Smooth muscle cell (in vitro differentiated cells): Measurements from ENCODE around the gene IRAK4. TPM values are rescaled to one million over a fixed set of nuclear protein-coding genes. Genes with fewer than 3 reads are reported as not detected.

Experiments
- DNase-seq: peaks from one replicate; lab custom pipeline; 2025; ENCODE audit not compliant: unreplicated experiment; lab: John Stamatoyannopoulos, UW
- H2AFZ ChIP-seq: fragments of 200-600 bp; sonication (generic); 2 replicates; pipeline ENCODE4 v1.6.0; 2016; ENCODE audit warnings: antibody characterized with exemption, low read depth, mild to moderate bottlenecking
- H3F3A ChIP-seq: fragments of 200-600 bp; sonication (generic); 2 replicates; pipeline ENCODE4 v1.6.0; 2017; ENCODE audit warnings: antibody characterized with exemption, low read depth
- H3K27ac ChIP-seq: fragments of 200-600 bp; sonication (generic); 2 replicates; pipeline ENCODE4 v1.5.1; 2016; ENCODE audit warnings: low read depth, mild to moderate bottlenecking
- H3K27me3 ChIP-seq: fragments of 200-600 bp; sonication (generic); 2 replicates; pipeline ENCODE4 v1.6.1; 2016; ENCODE audit warnings: low read depth, mild to moderate bottlenecking
- H3K36me3 ChIP-seq: fragments of 200-600 bp; sonication (generic); 2 replicates; pipeline ENCODE4 v1.5.1; 2016; ENCODE audit warnings: low read depth
- H3K4me1 ChIP-seq: fragments of 200-600 bp; sonication (generic); 2 replicates; pipeline ENCODE4 v1.5.1; 2016; ENCODE audit warnings: low read depth
- H3K4me2 ChIP-seq: fragments of 200-600 bp; sonication (generic); 2 replicates; pipeline ENCODE4 v1.6.0; 2016; ENCODE audit warnings: mild to moderate bottlenecking
- H3K4me3 ChIP-seq: fragments of 200-600 bp; sonication (generic); 2 replicates; pipeline ENCODE4 v1.5.1; 2016; ENCODE audit warnings: mild to moderate bottlenecking
- H3K79me2 ChIP-seq: fragments of 200-600 bp; sonication (generic); 2 replicates; pipeline ENCODE4 v1.6.0; 2016; ENCODE audit warnings: low read depth, mild to moderate bottlenecking
- H3K9ac ChIP-seq: fragments of 200-600 bp; sonication (generic); 2 replicates; pipeline ENCODE4 v1.6.0; 2016; ENCODE audit warnings: low read depth
- H3K9me3 ChIP-seq: fragments of 200-600 bp; sonication (generic); replicated peaks from 2 replicates; pipeline ENCODE4 v1.5.1; 2016; ENCODE audit warnings: low read depth
- H4K20me1 ChIP-seq: fragments of 200-600 bp; sonication (generic); 2 replicates; pipeline ENCODE4 v1.6.0; 2016; ENCODE audit warnings: low read depth
- WGBS: methylation state at CpG from one replicate; pipeline ENCODE4 v1.1.7; 2016; ENCODE audit warnings: low lambda C conversion rate; 5-methylcytosine and 5-hydroxymethylcytosine counted together
- polyA plus RNA-seq: library from polyadenylated mRNA; unstranded; fragments of >200 nt; fragmentation: Nextera tagmentation; extraction: Ambion mirVana; gene quantifications from 2 replicates; pipeline ENCODE4 v1.2.1, GENCODE V29; 2016
- total RNA-seq: library from RNA; depleted of rRNA; stranded (reverse); fragments of >200 nt; gene quantifications from 2 replicates; pipeline ENCODE4 v1.2.3, GENCODE V29; 2014
- TF ChIP-seq, protein P1 (sequence below): fragments of 200-600 bp; sonication (generic); IDR thresholded peaks from 2 replicates; pipeline ENCODE4 v1.5.1; 2017; ENCODE audit warnings: borderline replicate concordance, mild to moderate bottlenecking, antibody characterized with exemption; ENCODE audit not compliant: insufficient read depth, poor library complexity, severe bottlenecking

The IRAK4 gene
- total RNA-seq = 22.5 and 42.8 TPM in 2 replicates
- 7.0 and 9.2 TPM in 2 replicates for polyA plus RNA-seq

DNA sequence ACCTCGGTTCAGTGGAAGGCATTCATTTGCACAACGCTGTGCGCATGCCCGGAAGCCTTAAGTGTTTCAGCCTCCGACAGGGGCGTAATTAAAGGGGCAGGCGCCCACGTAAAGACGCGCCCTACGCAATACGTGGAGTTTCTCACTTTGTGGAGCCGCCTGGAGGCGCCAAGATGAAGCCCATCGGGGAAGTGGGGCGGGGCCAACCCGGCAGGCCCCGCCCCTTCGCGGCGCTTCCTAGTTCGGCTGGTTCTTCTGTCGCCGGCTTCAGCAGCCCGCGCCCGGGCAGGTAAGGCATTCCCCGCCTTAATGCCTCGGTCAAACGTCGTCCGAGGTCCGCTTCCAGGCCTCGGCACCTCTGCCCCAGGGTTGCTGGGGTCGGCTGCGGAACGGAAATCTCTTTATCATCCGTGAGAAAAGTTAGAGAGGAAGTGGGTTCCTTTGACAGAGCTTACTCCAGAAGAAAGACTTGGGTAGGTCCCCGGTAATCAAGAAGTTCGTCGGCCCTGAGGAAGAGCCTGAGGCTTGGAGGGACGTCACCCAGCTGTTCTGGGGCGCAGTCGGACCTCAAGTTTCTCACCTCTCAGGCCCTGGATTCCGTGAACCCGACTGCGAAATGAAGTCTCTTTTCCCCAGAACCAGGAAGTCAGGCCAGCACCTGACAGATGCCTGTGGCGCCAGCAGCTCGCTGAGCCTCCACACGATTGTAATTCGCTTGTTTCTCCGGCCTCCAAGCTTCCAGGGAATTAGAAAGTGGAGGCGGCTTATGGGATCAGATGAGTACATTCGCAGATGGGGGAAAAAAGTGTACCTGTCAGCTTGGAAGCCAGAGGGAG, at the start of gene IRAK4, which contains the start of gene PUS7L:
Gene IRAK4, plus strand, starts transcription at position 224 of the 836 bp plus-strand sequence. CDS start 9,161 bp downstream, outside the sequence.
Gene PUS7L, minus strand, starts transcription at position 63 of the 836 bp plus-strand sequence. CDS start 3,545 bp downstream, outside the sequence.
- no peaks in the 10 kb centered on the region for H3F3A ChIP-seq
- peak within 1 kb of the TSS; percentile 81 for H3K27ac ChIP-seq
- 3% methylated on average over 54 of the region's 54 CpGs for WGBS
- H4K20me1 ChIP-seq = no peaks in the 10 kb centered on the region
- peaks cover 29% of the 10 kb centered on the region for H3K4me1 ChIP-seq
- H3K9ac ChIP-seq = peak within 1 kb of the TSS; percentile 52
- H3K36me3 ChIP-seq = peaks cover 8% of the 10 kb centered on the region
- H2AFZ ChIP-seq = peak within 1 kb of the TSS; percentile 99
- DNase-seq = peak; percentile 67
- TF ChIP-seq, protein P1, sequence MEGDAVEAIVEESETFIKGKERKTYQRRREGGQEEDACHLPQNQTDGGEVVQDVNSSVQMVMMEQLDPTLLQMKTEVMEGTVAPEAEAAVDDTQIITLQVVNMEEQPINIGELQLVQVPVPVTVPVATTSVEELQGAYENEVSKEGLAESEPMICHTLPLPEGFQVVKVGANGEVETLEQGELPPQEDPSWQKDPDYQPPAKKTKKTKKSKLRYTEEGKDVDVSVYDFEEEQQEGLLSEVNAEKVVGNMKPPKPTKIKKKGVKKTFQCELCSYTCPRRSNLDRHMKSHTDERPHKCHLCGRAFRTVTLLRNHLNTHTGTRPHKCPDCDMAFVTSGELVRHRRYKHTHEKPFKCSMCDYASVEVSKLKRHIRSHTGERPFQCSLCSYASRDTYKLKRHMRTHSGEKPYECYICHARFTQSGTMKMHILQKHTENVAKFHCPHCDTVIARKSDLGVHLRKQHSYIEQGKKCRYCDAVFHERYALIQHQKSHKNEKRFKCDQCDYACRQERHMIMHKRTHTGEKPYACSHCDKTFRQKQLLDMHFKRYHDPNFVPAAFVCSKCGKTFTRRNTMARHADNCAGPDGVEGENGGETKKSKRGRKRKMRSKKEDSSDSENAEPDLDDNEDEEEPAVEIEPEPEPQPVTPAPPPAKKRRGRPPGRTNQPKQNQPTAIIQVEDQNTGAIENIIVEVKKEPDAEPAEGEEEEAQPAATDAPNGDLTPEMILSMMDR = peak; percentile 32
- H3K4me3 ChIP-seq = peak within 1 kb of the TSS; percentile 83
- H3K4me2 ChIP-seq = peak within 1 kb of the TSS; percentile 96
- H3K79me2 ChIP-seq = peaks cover 41% of the 10 kb centered on the region
- no peaks in the 10 kb centered on the region for H3K27me3 ChIP-seq
- H3K9me3 ChIP-seq = no peaks in the 10 kb centered on the region

DNA sequence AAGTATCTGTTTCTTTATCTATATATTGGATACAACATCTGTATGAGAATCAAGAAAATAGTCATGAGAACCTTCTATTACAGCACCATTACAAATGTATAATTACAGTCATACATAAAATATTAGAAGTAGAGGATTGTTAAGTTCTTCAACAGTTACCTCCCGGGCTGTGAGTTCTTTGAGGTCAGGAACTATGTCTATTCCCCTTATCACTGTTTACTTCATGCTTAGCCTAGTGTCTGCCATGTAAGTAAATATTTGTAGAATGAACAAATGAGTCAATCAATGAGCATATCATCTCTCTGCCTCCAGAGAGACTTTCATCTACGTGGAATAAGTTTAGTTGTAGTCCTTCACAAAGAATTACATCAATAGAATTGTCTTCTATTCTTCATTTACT, 47.4 kb upstream of the IRAK4 start:
- H4K20me1 ChIP-seq = no peaks in the 10 kb centered on the region
- DNase-seq = no peak
- no peak overlapping the region for H2AFZ ChIP-seq
- no peaks in the 10 kb centered on the region for H3K27me3 ChIP-seq
- TF ChIP-seq, protein P1 = no peak
- WGBS = 45% methylated on average over 2 of the region's 2 CpGs
- no peak overlapping the region for H3K4me3 ChIP-seq
- H3K79me2 ChIP-seq = no peaks in the 10 kb centered on the region
- peaks cover 5% of the 10 kb centered on the region for H3K9me3 ChIP-seq
- no peaks in the 10 kb centered on the region for H3K36me3 ChIP-seq
- no peak overlapping the region for H3K4me2 ChIP-seq
- no peak overlapping the region for H3K9ac ChIP-seq
- no peaks in the 10 kb centered on the region for H3F3A ChIP-seq
- H3K4me1 ChIP-seq = no peaks in the 10 kb centered on the region
- H3K27ac ChIP-seq = no peak overlapping the region

DNA sequence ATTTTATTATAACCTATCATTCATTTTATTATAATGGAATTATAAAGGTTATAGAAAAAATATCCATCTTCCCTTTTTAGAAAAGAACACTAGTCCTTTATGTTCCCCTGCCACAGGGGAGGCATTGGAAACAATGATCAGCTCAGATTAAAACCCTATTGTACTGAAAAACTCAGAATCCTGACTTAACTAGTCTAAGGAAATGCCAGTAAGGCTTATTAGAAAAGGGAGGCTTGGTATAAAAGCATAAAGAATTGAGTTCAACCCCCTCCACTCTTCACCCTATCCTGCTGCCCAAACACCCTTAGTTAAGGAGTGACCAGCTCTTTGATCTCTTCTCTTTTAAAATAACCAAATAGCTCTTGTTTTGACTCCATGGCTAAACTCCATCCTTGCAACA, 36.1 kb upstream of the IRAK4 start:
- H3K4me1 ChIP-seq = peaks cover 21% of the 10 kb centered on the region
- DNase-seq = no peak
- H2AFZ ChIP-seq = no peak overlapping the region
- H3K9me3 ChIP-seq = no peaks in the 10 kb centered on the region
- no peaks in the 10 kb centered on the region for H3K27me3 ChIP-seq
- H3K4me2 ChIP-seq = no peak overlapping the region
- H3F3A ChIP-seq = no peaks in the 10 kb centered on the region
- no peak overlapping the region for H3K27ac ChIP-seq
- TF ChIP-seq, protein P1 = no peak
- H3K79me2 ChIP-seq = no peaks in the 10 kb centered on the region
- no peaks in the 10 kb centered on the region for H3K36me3 ChIP-seq
- no peak overlapping the region for H3K9ac ChIP-seq
- H4K20me1 ChIP-seq = no peaks in the 10 kb centered on the region
- H3K4me3 ChIP-seq = no peak overlapping the region

DNA sequence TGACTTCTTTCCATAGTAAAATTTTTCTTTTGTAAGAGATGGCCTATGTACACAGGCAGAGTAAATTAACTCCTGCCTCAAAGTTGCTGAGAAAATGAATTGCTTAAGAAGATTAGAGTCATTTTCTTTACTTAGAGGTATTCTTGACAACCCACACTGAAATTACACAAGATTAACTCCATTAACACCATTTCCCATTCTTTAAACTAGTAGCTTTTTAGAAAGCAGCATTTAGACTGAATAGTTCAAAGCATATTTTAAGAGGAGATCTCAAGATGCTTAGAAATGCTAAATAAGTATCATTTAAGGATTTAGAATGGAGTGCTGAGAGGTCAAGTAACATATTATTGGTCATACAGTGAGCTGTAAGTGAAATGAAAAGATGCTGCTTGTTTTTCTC, 35.6 kb upstream of the IRAK4 start:
- H3F3A ChIP-seq = no peaks in the 10 kb centered on the region
- DNase-seq = no peak
- H3K4me2 ChIP-seq = no peak overlapping the region
- H3K9me3 ChIP-seq = no peaks in the 10 kb centered on the region
- no peak overlapping the region for H2AFZ ChIP-seq
- H3K27ac ChIP-seq = no peak overlapping the region
- no peak overlapping the region for H3K9ac ChIP-seq
- H3K4me3 ChIP-seq = no peak overlapping the region
- H3K4me1 ChIP-seq = peaks cover 21% of the 10 kb centered on the region
- H3K79me2 ChIP-seq = no peaks in the 10 kb centered on the region
- TF ChIP-seq, protein P1 = no peak
- no peaks in the 10 kb centered on the region for H3K27me3 ChIP-seq
- H4K20me1 ChIP-seq = no peaks in the 10 kb centered on the region
- no peaks in the 10 kb centered on the region for H3K36me3 ChIP-seq
